ENCODE results near the gene NKAIN4. TPM values are rescaled to one million over a fixed set of nuclear protein-coding genes. Genes with fewer than 3 reads are reported as not detected.
A peak's percentile ranks its signal among the peaks of the same experiment; 100 is the strongest.

NKAIN4 gene
- total RNA-seq, 4 donors from 2014 or later = not detected

- Histone ChIP-seq H3K36me3 (no peaks in the 10 kb centered on the region), H3K27ac (no peak within 1 kb of the TSS), H3K27me3 (no peaks in the 10 kb centered on the region), H3K9me3 (no peaks in the 10 kb centered on the region), H3K4me1 (no peaks in the 10 kb centered on the region), H3K4me3 (no peak within 1 kb of the TSS)
- DNase-seq = no peak
- TF ChIP-seq CTCF (IDR thresholded peaks at IDR 0.05) (no peak), POLR2A (IDR thresholded peaks at IDR 0.05) (no peak)
Observed at GRCh38 chr20:63235399-63235983, 18.8 kb downstream of the NKAIN4 start, which contains the start of gene BIRC7. BIRC7 (plus strand) TSS chr20:63235905; CDS start chr20:63236097, 192 bp downstream.

GRCh38 chr20:63234693-63235398 lies 19.4 kb downstream of the NKAIN4 start:
- Histone ChIP-seq H3K4me3 (no peak overlapping the region), H3K27me3 (no peaks in the 10 kb centered on the region), H3K9me3 (no peaks in the 10 kb centered on the region), H3K4me1 (no peaks in the 10 kb centered on the region), H3K27ac (no peak overlapping the region), H3K36me3 (no peaks in the 10 kb centered on the region)
- no peak for DNase-seq
- no peak for TF ChIP-seq POLR2A (IDR thresholded peaks at IDR 0.05)
- peak in 4 of 6 experiments; percentile 21 to 49 (median 31) for TF ChIP-seq CTCF (IDR thresholded peaks at IDR 0.05)

DNA sequence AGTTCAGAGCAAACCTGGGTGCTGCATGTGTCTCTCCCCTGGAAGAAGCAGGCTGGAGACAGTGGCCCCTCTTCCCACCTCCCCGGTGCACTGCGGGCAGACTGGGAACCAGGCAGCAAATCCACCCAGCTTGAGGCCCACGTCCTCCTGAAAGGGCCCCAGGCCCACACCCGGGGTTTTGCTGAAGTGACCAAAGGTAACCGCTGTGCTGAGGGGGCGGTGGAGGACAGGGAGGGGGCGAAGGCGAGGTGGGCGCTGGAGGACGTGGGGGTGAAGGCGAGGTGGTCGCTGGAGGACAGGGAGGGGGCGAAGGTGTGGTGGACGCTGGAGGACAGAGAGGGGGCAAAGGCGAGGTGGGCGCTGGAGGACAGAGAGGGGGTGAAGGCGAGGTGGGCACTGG lies 20.3 kb downstream of the NKAIN4 start:
- no peak for DNase-seq
- Histone ChIP-seq H3K36me3 (no peaks in the 10 kb centered on the region), H3K4me1 (no peaks in the 10 kb centered on the region), H3K27me3 (no peaks in the 10 kb centered on the region), H3K27ac (no peak overlapping the region), H3K9me3 (no peaks in the 10 kb centered on the region), H3K4me3 (no peak overlapping the region)
- no peak for TF ChIP-seq POLR2A (IDR thresholded peaks at IDR 0.05)
- TF ChIP-seq CTCF (IDR thresholded peaks at IDR 0.05) = no peak

- H3K27ac ChIP-seq = no peak overlapping the region
- H3K9me3 ChIP-seq = no peaks in the 10 kb centered on the region
- TF ChIP-seq CTCF (IDR thresholded peaks at IDR 0.05) = no peak
- TF ChIP-seq POLR2A (IDR thresholded peaks at IDR 0.05) = no peak
- no peaks in the 10 kb centered on the region for H3K36me3 ChIP-seq
- no peaks in the 10 kb centered on the region for H3K27me3 ChIP-seq
- no peak for DNase-seq
- no peaks in the 10 kb centered on the region for H3K4me1 ChIP-seq
- no peak overlapping the region for H3K4me3 ChIP-seq
Observed at GRCh38 chr20:63233061-63233344, 21.3 kb downstream of the NKAIN4 start.

GRCh38 chr20:63232235-63233060 lies 21.8 kb downstream of the NKAIN4 start:
- no peak for DNase-seq
- no peaks in the 10 kb centered on the region for H3K4me1 ChIP-seq
- no peaks in the 10 kb centered on the region for H3K27me3 ChIP-seq
- TF ChIP-seq CTCF (IDR thresholded peaks at IDR 0.05) (no peak), POLR2A (IDR thresholded peaks at IDR 0.05) (no peak)
- no peaks in the 10 kb centered on the region for H3K9me3 ChIP-seq
- no peak overlapping the region for H3K27ac ChIP-seq
- H3K4me3 ChIP-seq = no peak overlapping the region
- no peaks in the 10 kb centered on the region for H3K36me3 ChIP-seq
